ENCODE measurements around the gene RHOBTB3. TPM values are rescaled to one million over a fixed set of nuclear protein-coding genes. Genes with fewer than 3 reads are reported as not detected.

RHOBTB3 gene
- total RNA-seq, 1 donor = 82.2 TPM

DNA sequence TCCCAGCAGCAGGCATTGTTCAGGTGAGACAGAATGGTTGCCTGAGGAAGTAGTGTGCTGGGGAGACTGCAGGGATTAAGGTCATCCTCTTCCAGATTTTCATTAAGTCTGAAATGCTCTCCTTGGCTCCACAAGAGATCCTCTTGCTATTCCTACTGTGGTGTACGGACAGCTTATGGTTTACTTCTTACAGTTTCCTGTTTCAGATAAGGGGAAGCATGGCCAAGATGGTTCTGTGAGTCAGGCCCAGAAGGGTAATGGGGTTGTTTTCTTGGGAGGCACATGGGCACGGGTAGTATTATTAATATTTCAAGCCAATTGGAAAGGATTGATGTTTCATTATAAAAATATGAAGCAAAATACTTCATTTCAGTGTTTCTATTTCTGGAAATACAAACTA is 48.5 kb downstream of the RHOBTB3 start:
- no peak for TF ChIP-seq CTCF (IDR thresholded peaks at IDR 0.05; ENCODE audit: insufficient read depth, low read length)
- peak; percentile 77 for DNase-seq (ENCODE audit: low read depth)
- H3K4me3 ChIP-seq (ENCODE audit: low read depth, low read length) = no peak overlapping the region

- TF ChIP-seq CTCF (IDR thresholded peaks at IDR 0.05; ENCODE audit: insufficient read depth, low read length) = no peak
- no peak overlapping the region for H3K4me3 ChIP-seq (ENCODE audit: low read depth, low read length)
- no peak for DNase-seq (ENCODE audit: low read depth)
Measured at GRCh38 chr5:95780597-95780996, 49.5 kb downstream of the RHOBTB3 start.

- TF ChIP-seq CTCF (IDR thresholded peaks at IDR 0.05; ENCODE audit: insufficient read depth, low read length) = peak; percentile 82
- DNase-seq (ENCODE audit: low read depth) = peak; percentile 91
Measured at GRCh38 chr5:95781101-95781583, 50.0 kb downstream of the RHOBTB3 start.

GRCh38 chr5:95782181-95782580 is 51.0 kb downstream of the RHOBTB3 start:
- no peak for DNase-seq (ENCODE audit: low read depth)
- no peak overlapping the region for H3K4me3 ChIP-seq (ENCODE audit: low read depth, low read length)
- no peak for TF ChIP-seq CTCF (IDR thresholded peaks at IDR 0.05; ENCODE audit: insufficient read depth, low read length)

More at GRCh38 chr5:95781101-95781583, 50.0 kb downstream of the RHOBTB3 start:
- no peak overlapping the region for H3K4me3 ChIP-seq (ENCODE audit: low read depth, low read length)

GRCh38 chr5:95783661-95784060 is 52.5 kb downstream of the RHOBTB3 start:
- no peak overlapping the region for H3K4me3 ChIP-seq (ENCODE audit: low read depth, low read length)

DNA sequence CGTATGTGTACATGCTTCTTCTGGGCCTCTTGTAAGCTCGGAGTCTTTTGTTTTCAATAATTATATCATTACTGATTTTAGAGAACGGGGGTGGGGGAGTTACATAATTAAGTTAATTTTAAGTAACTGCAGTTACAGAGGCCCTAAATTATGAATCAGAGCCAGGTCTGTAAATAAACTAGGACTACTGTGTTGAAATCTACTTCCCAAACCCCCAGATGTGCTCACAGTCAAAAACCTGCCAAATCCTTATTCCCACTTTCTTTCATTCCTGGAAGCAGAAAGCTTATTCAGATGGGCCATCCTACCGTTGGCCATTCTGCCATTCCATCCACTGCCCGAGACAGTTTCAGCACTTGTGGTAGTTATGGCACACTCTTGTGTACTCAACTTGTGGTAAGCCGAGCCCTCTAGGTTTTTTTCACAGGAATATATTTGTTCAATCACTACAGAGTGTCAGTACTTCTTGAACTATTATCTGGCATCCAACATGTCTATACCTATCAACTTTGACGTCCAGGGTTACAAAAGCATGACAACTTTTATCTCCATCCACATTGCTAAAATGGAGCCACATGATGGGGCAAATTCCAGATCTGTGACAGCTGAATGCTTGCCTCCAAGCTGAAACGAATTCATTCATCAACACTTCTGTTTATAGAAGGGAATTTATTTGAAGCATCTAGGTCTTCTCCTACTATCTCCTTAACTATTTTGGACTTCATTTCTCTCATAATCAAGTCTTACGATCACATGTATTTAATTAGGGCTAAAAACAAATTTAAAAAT is 53.6 kb downstream of the RHOBTB3 start:
- no peak for TF ChIP-seq CTCF (IDR thresholded peaks at IDR 0.05; ENCODE audit: insufficient read depth, low read length)
- no peak for DNase-seq (ENCODE audit: low read depth)
- H3K4me3 ChIP-seq (ENCODE audit: low read depth, low read length) = no peak overlapping the region

More at GRCh38 chr5:95783661-95784060, 52.5 kb downstream of the RHOBTB3 start:
- DNase-seq (ENCODE audit: low read depth) = no peak
- no peak for TF ChIP-seq CTCF (IDR thresholded peaks at IDR 0.05; ENCODE audit: insufficient read depth, low read length)

Data from fibroblast of the aortic adventitia (primary cell).